ENCODE results near the gene GNAS.

Gene GNAS

GRCh38 chr20:58853976-58854637, 1.6 kb downstream of the GNAS start:
- DNase-seq (ENCODE audit: insufficient read length, low spot score): no peak
- no peak for TF ChIP-seq POLR2A (IDR thresholded peaks at IDR 0.05; ENCODE audit: low read depth, low read length)
- no peak for FAIRE-seq

GRCh38 chr20:58854638-58855471, 2.3 kb downstream of the GNAS start:
- no peak for FAIRE-seq

GRCh38 chr20:58855506-58856389, 3.2 kb downstream of the GNAS start:
- DNase-seq (ENCODE audit: insufficient read length, low spot score) (no peak), FAIRE-seq (no peak)
- no peak for TF ChIP-seq POLR2A (IDR thresholded peaks at IDR 0.05; ENCODE audit: low read depth, low read length)

More at GRCh38 chr20:58854638-58855471, 2.3 kb downstream of the GNAS start:
- no peak for DNase-seq (ENCODE audit: insufficient read length, low spot score)
- TF ChIP-seq POLR2A (IDR thresholded peaks at IDR 0.05; ENCODE audit: low read depth, low read length): no peak

GRCh38 chr20:58863044-58863790, 10.7 kb downstream of the GNAS start:
- no peak for TF ChIP-seq POLR2A (IDR thresholded peaks at IDR 0.05; ENCODE audit: low read depth, low read length)
- DNase-seq (ENCODE audit: insufficient read length, low spot score): no peak
- FAIRE-seq: no peak

- no peak for TF ChIP-seq POLR2A (IDR thresholded peaks at IDR 0.05; ENCODE audit: low read depth, low read length)
- FAIRE-seq (no peak), DNase-seq (ENCODE audit: insufficient read length, low spot score) (no peak)
Measured at GRCh38 chr20:58864346-58864745, 11.8 kb downstream of the GNAS start.

GRCh38 chr20:58865843-58866242, 13.3 kb downstream of the GNAS start:
- DNase-seq (ENCODE audit: insufficient read length, low spot score) (no peak), FAIRE-seq (no peak)
- no peak for TF ChIP-seq POLR2A (IDR thresholded peaks at IDR 0.05; ENCODE audit: low read depth, low read length)

- no peak for FAIRE-seq
- no peak for DNase-seq (ENCODE audit: insufficient read length, low spot score)
- TF ChIP-seq POLR2A (IDR thresholded peaks at IDR 0.05; ENCODE audit: low read depth, low read length): no peak
Measured at GRCh38 chr20:58867211-58867610, 14.7 kb downstream of the GNAS start.

- FAIRE-seq (no peak), DNase-seq (ENCODE audit: insufficient read length, low spot score) (no peak)
- TF ChIP-seq POLR2A (IDR thresholded peaks at IDR 0.05; ENCODE audit: low read depth, low read length): no peak
Measured at GRCh38 chr20:58868795-58869194, 16.3 kb downstream of the GNAS start.

- TF ChIP-seq POLR2A (IDR thresholded peaks at IDR 0.05; ENCODE audit: low read depth, low read length): no peak
- FAIRE-seq: no peak
Measured at GRCh38 chr20:58869662-58870227, 17.2 kb downstream of the GNAS start.

GRCh38 chr20:58870293-58871014, 17.9 kb downstream of the GNAS start:
- no peak for TF ChIP-seq POLR2A (IDR thresholded peaks at IDR 0.05; ENCODE audit: low read depth, low read length)
- FAIRE-seq (no peak), DNase-seq (ENCODE audit: insufficient read length, low spot score) (no peak)

More at GRCh38 chr20:58869662-58870227, 17.2 kb downstream of the GNAS start:
- no peak for DNase-seq (ENCODE audit: insufficient read length, low spot score)

GRCh38 chr20:58871533-58872102, 19.1 kb downstream of the GNAS start:
- no peak for TF ChIP-seq POLR2A (IDR thresholded peaks at IDR 0.05; ENCODE audit: low read depth, low read length)
- DNase-seq (ENCODE audit: insufficient read length, low spot score) (no peak), FAIRE-seq (no peak)

- TF ChIP-seq POLR2A (IDR thresholded peaks at IDR 0.05; ENCODE audit: low read depth, low read length): no peak
- FAIRE-seq (no peak), DNase-seq (ENCODE audit: insufficient read length, low spot score) (no peak)
Measured at GRCh38 chr20:58874469-58874868, 22.0 kb downstream of the GNAS start.
